Tibial nerve (tissue), 4 donors: ENCODE results near the gene EML6. TPM values are rescaled to one million over a fixed set of nuclear protein-coding genes. Genes with fewer than 3 reads are reported as not detected.
A peak's percentile ranks its signal among the peaks of the same experiment; 100 is the strongest.

Experiments used
- DNase-seq, 2 donors: peaks; one replicate each; pipeline ENCODE4 v3.0.0-alpha.2; 2019; ENCODE audit warnings: low spot score in 2 of 2
- H3K27ac ChIP-seq, 4 donors: fragments of 200-600 bp; sonication (generic) in 3 of 4; one replicate each; pipeline ENCODE4 v1.5.1; 2017 to 2019; ENCODE audit warnings: mild to moderate bottlenecking in 1 of 4
- H3K27me3 ChIP-seq, 2 donors: fragments of 200-600 bp; sonication (generic) in 1 of 2; one replicate each; pipeline versions ENCODE4 v1.5.1 to v1.6.0; 2017 to 2019
- H3K36me3 ChIP-seq, 3 donors: fragments of 200-600 bp; sonication (generic); one replicate each; pipeline ENCODE4 v1.5.1; 2018 to 2019
- H3K4me1 ChIP-seq, 4 donors: fragments of 200-600 bp; sonication (generic) in 3 of 4; one replicate each; pipeline ENCODE4 v1.5.1; 2017 to 2019
- H3K4me3 ChIP-seq, 4 donors: fragments of 200-600 bp; sonication (generic) in 3 of 4; one replicate each; pipeline ENCODE4 v1.5.1; 2017 to 2019; ENCODE audit warnings: mild to moderate bottlenecking in 1 of 4, moderate library complexity in 1 of 4
- H3K9me3 ChIP-seq, 4 donors: fragments of 200-600 bp; sonication (generic) in 3 of 4; one replicate each; pipeline ENCODE4 v1.5.1; 2017 to 2019
- CTCF ChIP-seq, 5 experiments: fragments of 200-600 bp in 3 of 5; fragments of 450-650 bp in 2 of 5; sonication (generic) in 3 of 5; IDR thresholded peaks; one replicate each; pipeline ENCODE4 v1.5.1; 2016 to 2019; ENCODE audit warnings: antibody characterized with exemption in 5 of 5, mild to moderate bottlenecking in 3 of 5, moderate library complexity in 2 of 5
- EP300 ChIP-seq, 2 donors: sonication (generic); formaldehyde crosslinking; IDR thresholded peaks; one replicate each; pipeline ENCODE4 v1.6.1; 2017; ENCODE audit warnings: antibody characterized with exemption in 2 of 2, mild to moderate bottlenecking in 1 of 2
- POLR2A ChIP-seq, 2 donors: fragments of 450-650 bp; IDR thresholded peaks; one replicate each; pipeline ENCODE4 v1.6.1; 2017; ENCODE audit warnings: antibody characterized with exemption in 2 of 2, mild to moderate bottlenecking in 2 of 2, moderate library complexity in 2 of 2
- WGBS, 2 donors: methylation state at CpG; one replicate each; pipeline ENCODE4 v1.1.5; 2018; 5-methylcytosine and 5-hydroxymethylcytosine counted together
- total RNA-seq, 4 donors: library from RNA; depleted of rRNA; stranded (reverse); fragments of >200 nt; gene quantifications; one replicate each; pipeline ENCODE4 v1.1.0, GENCODE V29; 2016

Gene EML6
- total RNA-seq, 4 donors from 2014 or later: 0.60 to 18.0 (median 0.93) TPM

GRCh38 chr2:54969295-54969939 lies 246.0 kb downstream of the EML6 start:
- H3K4me3 ChIP-seq: no peak overlapping the region
- H3K36me3 ChIP-seq: peaks cover 0 to 45% (median 0%) of the 10 kb centered on the region in 3 donors
- no peaks in the 10 kb centered on the region for H3K9me3 ChIP-seq
- DNase-seq: no peak
- peaks cover 0 to 50% (median 0%) of the 10 kb centered on the region in 4 donors for H3K4me1 ChIP-seq
- no peaks in the 10 kb centered on the region for H3K27me3 ChIP-seq
- WGBS, 2 donors: 65 to 84% methylated on average over 4 of the region's 4 CpGs
- TF ChIP-seq EP300 (IDR thresholded peaks at IDR 0.05) (no peak), POLR2A (IDR thresholded peaks at IDR 0.05) (no peak), CTCF (IDR thresholded peaks at IDR 0.05) (no peak)
- no peak overlapping the region for H3K27ac ChIP-seq

GRCh38 chr2:54969940-54970338 lies 246.5 kb downstream of the EML6 start:
- Histone ChIP-seq H3K4me1 (peaks cover 0 to 51% (median 0%) of the 10 kb centered on the region in 4 donors), H3K27ac (no peak overlapping the region), H3K4me3 (no peak overlapping the region), H3K9me3 (no peaks in the 10 kb centered on the region), H3K36me3 (peaks cover 0 to 47% (median 0%) of the 10 kb centered on the region in 3 donors), H3K27me3 (no peaks in the 10 kb centered on the region)
- no peak for TF ChIP-seq CTCF (IDR thresholded peaks at IDR 0.05)
- DNase-seq: no peak
- 84 to 92% methylated on average over 7 of the region's 7 CpGs for WGBS, 2 donors

GRCh38 chr2:54975175-54975574 lies 251.7 kb downstream of the EML6 start:
- Histone ChIP-seq H3K27ac (peak overlapping the region in 1 of 4 donors; percentile 19), H3K9me3 (no peaks in the 10 kb centered on the region), H3K4me1 (peaks cover 0 to 70% (median 10%) of the 10 kb centered on the region in 4 donors), H3K36me3 (peaks cover 0 to 32% (median 0%) of the 10 kb centered on the region in 3 donors), H3K27me3 (no peaks in the 10 kb centered on the region), H3K4me3 (no peak overlapping the region)
- WGBS, 2 donors: 94 to 97% methylated on average over 2 of the region's 2 CpGs
- TF ChIP-seq EP300 (IDR thresholded peaks at IDR 0.05): no peak
- TF ChIP-seq POLR2A (IDR thresholded peaks at IDR 0.05): no peak
- no peak for TF ChIP-seq CTCF (IDR thresholded peaks at IDR 0.05)
- no peak for DNase-seq

GRCh38 chr2:54975598-54976492 lies 252.4 kb downstream of the EML6 start:
- no peak for DNase-seq
- Histone ChIP-seq H3K27ac (peak overlapping the region in 1 of 4 donors; percentile 19), H3K36me3 (peaks cover 0 to 26% (median 0%) of the 10 kb centered on the region in 3 donors), H3K9me3 (no peaks in the 10 kb centered on the region), H3K4me1 (peaks cover 0 to 76% (median 10%) of the 10 kb centered on the region in 4 donors), H3K4me3 (no peak overlapping the region), H3K27me3 (no peaks in the 10 kb centered on the region)
- 61 to 64% methylated on average over 4 of the region's 4 CpGs for WGBS, 2 donors
- TF ChIP-seq CTCF (IDR thresholded peaks at IDR 0.05) (no peak), POLR2A (IDR thresholded peaks at IDR 0.05) (no peak), EP300 (IDR thresholded peaks at IDR 0.05) (no peak)

- no peak overlapping the region for H3K27ac ChIP-seq
- WGBS, 2 donors: 45 to 47% methylated on average over 2 of the region's 2 CpGs
- no peak for DNase-seq
- H3K4me1 ChIP-seq: peaks cover 0 to 77% (median 10%) of the 10 kb centered on the region in 4 donors
- no peak overlapping the region for H3K4me3 ChIP-seq
- no peaks in the 10 kb centered on the region for H3K9me3 ChIP-seq
- TF ChIP-seq EP300 (IDR thresholded peaks at IDR 0.05) (no peak), POLR2A (IDR thresholded peaks at IDR 0.05) (no peak), CTCF (IDR thresholded peaks at IDR 0.05) (no peak)
- no peaks in the 10 kb centered on the region for H3K27me3 ChIP-seq
- peaks cover 0 to 23% (median 0%) of the 10 kb centered on the region in 3 donors for H3K36me3 ChIP-seq
These were observed 253.7 kb downstream of the EML6 start for GRCh38 chr2:54977149-54977548.
